ENCODE data around the gene DHRS9.

Gene DHRS9

GRCh38 chr2:169041594-169041993, 27.8 kb upstream of the DHRS9 start:
- no peaks in the 10 kb centered on the region for H4K20me1 ChIP-seq (ENCODE audit: insufficient read depth, low read length)
- no peak overlapping the region for H3K4me2 ChIP-seq (ENCODE audit: low read length)
- no peak for TF ChIP-seq CTCF (IDR thresholded peaks at IDR 0.05; ENCODE audit: low read depth, low read length)
- no peak for TF ChIP-seq EZH2phosphoT487 (IDR thresholded peaks at IDR 0.05; ENCODE audit: low read depth)
- H3K9me3 ChIP-seq (ENCODE audit: insufficient read depth, low read length), result peaks cover 26% of the 10 kb centered on the region
- H3K4me1 ChIP-seq (ENCODE audit: low read length), result peaks cover 43% of the 10 kb centered on the region
- no peak overlapping the region for H2AFZ ChIP-seq (ENCODE audit: low read depth, low read length)
- peaks cover 14% of the 10 kb centered on the region for H3K36me3 ChIP-seq (replicated peaks; ENCODE audit: low read depth, low read length)
- H3K27me3 ChIP-seq (ENCODE audit: low read depth, low read length), result no peaks in the 10 kb centered on the region
- H3K27ac ChIP-seq (ENCODE audit: low read length), result no peak overlapping the region
- no peak overlapping the region for H3K4me3 ChIP-seq (ENCODE audit: low read length)
- H3K79me2 ChIP-seq (ENCODE audit: low read length), result no peaks in the 10 kb centered on the region
- H3K9ac ChIP-seq (ENCODE audit: low read length), result no peak overlapping the region

DNA sequence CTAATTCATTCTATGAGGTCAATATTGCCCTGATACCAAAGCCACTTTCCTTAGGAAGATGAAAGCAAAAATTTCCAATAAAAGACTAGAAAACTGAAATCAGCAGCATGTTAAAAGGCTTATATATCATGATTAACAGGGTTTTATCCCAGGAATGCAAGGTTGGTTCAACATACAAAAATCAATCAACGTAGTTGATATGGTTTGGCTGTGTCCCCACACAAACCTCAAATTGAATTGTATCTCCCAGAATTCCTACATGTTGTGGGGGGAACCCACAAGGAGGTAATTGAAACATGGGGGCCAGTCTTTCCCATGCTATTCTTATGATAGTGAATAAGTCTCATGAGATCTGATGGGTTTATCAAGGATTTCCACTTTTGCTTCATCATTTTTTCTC, 26.5 kb upstream of the DHRS9 start:
- H3K36me3 ChIP-seq (replicated peaks; ENCODE audit: low read depth, low read length), result peaks cover 14% of the 10 kb centered on the region
- H3K79me2 ChIP-seq (ENCODE audit: low read length), result no peaks in the 10 kb centered on the region
- H3K27me3 ChIP-seq (ENCODE audit: low read depth, low read length), result no peaks in the 10 kb centered on the region
- peaks cover 26% of the 10 kb centered on the region for H3K9me3 ChIP-seq (ENCODE audit: insufficient read depth, low read length)
- H3K9ac ChIP-seq (ENCODE audit: low read length), result no peak overlapping the region
- no peaks in the 10 kb centered on the region for H4K20me1 ChIP-seq (ENCODE audit: insufficient read depth, low read length)
- H3K4me2 ChIP-seq (ENCODE audit: low read length), result no peak overlapping the region
- H3K4me3 ChIP-seq (ENCODE audit: low read length), result no peak overlapping the region
- TF ChIP-seq CTCF (IDR thresholded peaks at IDR 0.05; ENCODE audit: low read depth, low read length) (no peak), EZH2phosphoT487 (IDR thresholded peaks at IDR 0.05; ENCODE audit: low read depth) (no peak)
- H2AFZ ChIP-seq (ENCODE audit: low read depth, low read length), result no peak overlapping the region
- peaks cover 31% of the 10 kb centered on the region for H3K4me1 ChIP-seq (ENCODE audit: low read length)
- H3K27ac ChIP-seq (ENCODE audit: low read length), result no peak overlapping the region

GRCh38 chr2:169046440-169047151, 22.8 kb upstream of the DHRS9 start:
- H3K4me3 ChIP-seq (ENCODE audit: low read length), result no peak overlapping the region
- no peak overlapping the region for H3K27ac ChIP-seq (ENCODE audit: low read length)
- H3K9ac ChIP-seq (ENCODE audit: low read length), result no peak overlapping the region
- H3K27me3 ChIP-seq (ENCODE audit: low read depth, low read length), result no peaks in the 10 kb centered on the region
- no peaks in the 10 kb centered on the region for H4K20me1 ChIP-seq (ENCODE audit: insufficient read depth, low read length)
- peaks cover 20% of the 10 kb centered on the region for H3K9me3 ChIP-seq (ENCODE audit: insufficient read depth, low read length)
- no peak for TF ChIP-seq CTCF (IDR thresholded peaks at IDR 0.05; ENCODE audit: low read depth, low read length)
- TF ChIP-seq EZH2phosphoT487 (IDR thresholded peaks at IDR 0.05; ENCODE audit: low read depth), result no peak
- no peaks in the 10 kb centered on the region for H3K4me1 ChIP-seq (ENCODE audit: low read length)
- no peak overlapping the region for H2AFZ ChIP-seq (ENCODE audit: low read depth, low read length)
- H3K36me3 ChIP-seq (replicated peaks; ENCODE audit: low read depth, low read length), result peaks cover 8% of the 10 kb centered on the region
- H3K4me2 ChIP-seq (ENCODE audit: low read length), result no peak overlapping the region
- H3K79me2 ChIP-seq (ENCODE audit: low read length), result no peaks in the 10 kb centered on the region

GRCh38 chr2:169047256-169048250, 21.8 kb upstream of the DHRS9 start:
- H3K9me3 ChIP-seq (ENCODE audit: insufficient read depth, low read length), result peaks cover 11% of the 10 kb centered on the region
- no peak overlapping the region for H3K4me3 ChIP-seq (ENCODE audit: low read length)
- peaks cover 1% of the 10 kb centered on the region for H3K36me3 ChIP-seq (replicated peaks; ENCODE audit: low read depth, low read length)
- H3K27me3 ChIP-seq (ENCODE audit: low read depth, low read length), result no peaks in the 10 kb centered on the region
- H3K27ac ChIP-seq (ENCODE audit: low read length), result no peak overlapping the region
- no peaks in the 10 kb centered on the region for H3K4me1 ChIP-seq (ENCODE audit: low read length)
- no peak for TF ChIP-seq CTCF (IDR thresholded peaks at IDR 0.05; ENCODE audit: low read depth, low read length)
- no peak for TF ChIP-seq EZH2phosphoT487 (IDR thresholded peaks at IDR 0.05; ENCODE audit: low read depth)
- no peak overlapping the region for H2AFZ ChIP-seq (ENCODE audit: low read depth, low read length)
- no peaks in the 10 kb centered on the region for H4K20me1 ChIP-seq (ENCODE audit: insufficient read depth, low read length)
- no peaks in the 10 kb centered on the region for H3K79me2 ChIP-seq (ENCODE audit: low read length)
- H3K4me2 ChIP-seq (ENCODE audit: low read length), result no peak overlapping the region
- no peak overlapping the region for H3K9ac ChIP-seq (ENCODE audit: low read length)
